GM06990 (cell line): ENCODE results near the gene PIF1.

Experiments
- DNase-seq: peaks from one replicate; pipeline ENCODE4 v3.0.0-alpha.2; 2011; ENCODE audit not compliant: insufficient read length; ENCODE audit errors: extremely low read depth
- H3K27me3 ChIP-seq: replicated peaks from 2 replicates; pipeline ENCODE4 v1.6.0; 2011; ENCODE audit warnings: low read length; ENCODE audit not compliant: control insufficient read depth, insufficient read depth
- H3K36me3 ChIP-seq: 2 replicates; pipeline ENCODE4 v1.5.1; 2011; ENCODE audit warnings: low read length; ENCODE audit not compliant: control insufficient read depth, insufficient read depth
- H3K4me3 ChIP-seq: replicated peaks from 2 replicates; pipeline ENCODE4 v1.5.1; 2011; ENCODE audit warnings: low read depth, mild to moderate bottlenecking, control low read depth, low read length
- TF ChIP-seq, protein P1 (sequence below): IDR thresholded peaks from 2 replicates; pipeline ENCODE4 v1.5.1; 2011; ENCODE audit warnings: low read length, control low read depth, mild to moderate bottlenecking, inconsistent platforms; ENCODE audit not compliant: insufficient read depth, poor library complexity, severe bottlenecking

The PIF1 gene

GRCh38 chr15:64779630-64780029 lies 45.8 kb downstream of the PIF1 start:
- TF ChIP-seq, protein P1, sequence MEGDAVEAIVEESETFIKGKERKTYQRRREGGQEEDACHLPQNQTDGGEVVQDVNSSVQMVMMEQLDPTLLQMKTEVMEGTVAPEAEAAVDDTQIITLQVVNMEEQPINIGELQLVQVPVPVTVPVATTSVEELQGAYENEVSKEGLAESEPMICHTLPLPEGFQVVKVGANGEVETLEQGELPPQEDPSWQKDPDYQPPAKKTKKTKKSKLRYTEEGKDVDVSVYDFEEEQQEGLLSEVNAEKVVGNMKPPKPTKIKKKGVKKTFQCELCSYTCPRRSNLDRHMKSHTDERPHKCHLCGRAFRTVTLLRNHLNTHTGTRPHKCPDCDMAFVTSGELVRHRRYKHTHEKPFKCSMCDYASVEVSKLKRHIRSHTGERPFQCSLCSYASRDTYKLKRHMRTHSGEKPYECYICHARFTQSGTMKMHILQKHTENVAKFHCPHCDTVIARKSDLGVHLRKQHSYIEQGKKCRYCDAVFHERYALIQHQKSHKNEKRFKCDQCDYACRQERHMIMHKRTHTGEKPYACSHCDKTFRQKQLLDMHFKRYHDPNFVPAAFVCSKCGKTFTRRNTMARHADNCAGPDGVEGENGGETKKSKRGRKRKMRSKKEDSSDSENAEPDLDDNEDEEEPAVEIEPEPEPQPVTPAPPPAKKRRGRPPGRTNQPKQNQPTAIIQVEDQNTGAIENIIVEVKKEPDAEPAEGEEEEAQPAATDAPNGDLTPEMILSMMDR, result no peak
- H3K4me3 ChIP-seq, result no peak overlapping the region
- no peaks in the 10 kb centered on the region; the same call in 1 of the 2 replicates for H3K27me3 ChIP-seq
- no peaks in the 10 kb centered on the region for H3K36me3 ChIP-seq
- no peak for DNase-seq

DNA sequence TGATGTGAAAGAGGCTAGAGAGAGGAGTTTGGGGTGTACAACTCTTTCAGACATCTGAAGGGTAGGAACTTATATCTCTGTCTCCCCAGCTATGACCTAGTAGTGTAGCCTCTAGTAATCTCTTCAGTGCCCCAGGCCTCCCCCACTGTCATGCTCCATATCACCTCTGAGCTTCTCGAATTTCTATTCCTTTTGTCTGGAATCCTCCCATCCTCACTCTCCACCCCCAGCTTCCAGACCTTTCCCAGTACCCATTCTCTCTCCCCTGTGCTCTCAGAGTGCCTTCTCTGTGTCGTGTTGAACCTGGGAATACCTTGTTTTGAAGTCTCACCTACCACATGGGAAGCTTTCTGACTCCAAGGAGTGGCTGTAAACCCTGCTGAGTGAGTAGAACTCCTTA lies 46.4 kb downstream of the PIF1 start:
- Histone ChIP-seq H3K36me3 (no peaks in the 10 kb centered on the region), H3K4me3 (no peak overlapping the region), H3K27me3 (no peaks in the 10 kb centered on the region; the same call in 1 of the 2 replicates)
- TF ChIP-seq, protein P1, result no peak
- no peak for DNase-seq

- no peak overlapping the region for H3K4me3 ChIP-seq
- DNase-seq, result no peak
- TF ChIP-seq, protein P1, result no peak
- no peaks in the 10 kb centered on the region; the same call in 1 of the 2 replicates for H3K27me3 ChIP-seq
- H3K36me3 ChIP-seq, result no peaks in the 10 kb centered on the region
These were observed 49.1 kb downstream of the PIF1 start for GRCh38 chr15:64776402-64776786.

DNA sequence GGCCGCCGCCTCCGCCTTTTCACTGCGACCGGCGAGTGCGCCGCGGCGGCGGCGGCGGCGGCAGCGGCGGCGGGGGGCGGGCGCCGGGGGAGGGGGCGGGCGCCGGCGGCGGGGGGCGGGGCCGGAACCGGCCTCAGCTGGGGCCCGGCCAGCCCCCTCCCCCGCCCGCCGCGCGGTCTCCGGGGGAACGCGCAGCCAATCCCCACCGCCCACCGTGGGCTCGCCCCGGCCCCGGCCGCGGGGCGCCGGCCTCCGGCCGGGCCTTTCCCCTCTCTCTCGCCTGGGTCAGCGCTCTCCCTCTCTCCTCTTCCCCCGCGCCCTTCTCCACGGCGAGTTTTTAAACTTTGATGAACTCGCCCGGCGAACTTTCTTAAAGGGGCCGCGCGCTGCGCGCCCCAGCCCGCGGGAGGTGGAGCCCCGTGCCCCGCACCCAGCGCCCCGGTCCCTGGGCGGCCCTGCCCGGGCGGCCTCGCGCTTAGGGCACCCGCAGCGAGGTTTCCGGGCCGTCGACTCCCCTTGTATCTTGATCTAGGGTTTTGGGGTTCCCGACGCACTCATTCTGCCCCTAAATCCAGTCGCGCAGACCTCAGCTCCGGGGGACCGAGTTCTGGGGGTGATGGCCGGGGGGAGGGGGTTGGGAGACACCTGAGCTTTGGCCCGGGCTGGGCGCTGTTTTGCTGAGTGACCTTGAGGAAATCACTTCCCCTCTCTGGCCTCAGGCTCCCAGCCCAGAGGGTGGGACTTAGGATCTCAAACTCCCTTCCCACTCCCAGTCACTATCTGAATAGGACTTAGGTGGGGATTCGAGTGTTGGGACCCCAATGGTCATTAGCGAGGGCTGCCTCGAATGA lies 49.7 kb downstream of the PIF1 start, which contains the start of gene RBPMS2:
TSS of gene RBPMS2 (minus strand) at position 39 of the 851 bp plus-strand sequence. CDS start 270 bp downstream, outside the sequence.
- TF ChIP-seq, protein P1, result no peak
- peak within 1 kb of the TSS; percentile 51 for H3K4me3 ChIP-seq
- no peaks in the 10 kb centered on the region for H3K36me3 ChIP-seq
- no peaks in the 10 kb centered on the region; the same call in 1 of the 2 replicates for H3K27me3 ChIP-seq
- DNase-seq, result no peak

- Histone ChIP-seq H3K36me3 (no peaks in the 10 kb centered on the region), H3K4me3 (peak overlapping the region; percentile 51), H3K27me3 (no peaks in the 10 kb centered on the region; the same call in 1 of the 2 replicates)
- DNase-seq, result no peak
- TF ChIP-seq, protein P1, result no peak
These were observed 50.6 kb downstream of the PIF1 start for GRCh38 chr15:64774629-64775493.
